SH-SY5Y (cell line): ENCODE measurements around the gene NTMT2.

Source experiments
- GATA2 ChIP-seq: IDR thresholded peaks from 2 replicates; pipeline ENCODE4 v1.6.1; 2011; ENCODE audit warnings: mild to moderate bottlenecking, low read depth, low read length
- GATA3 ChIP-seq: IDR thresholded peaks from 2 replicates; pipeline ENCODE4 v1.6.1; 2011; ENCODE audit warnings: low read depth, mild to moderate bottlenecking, low read length, moderate library complexity

Gene NTMT2

DNA sequence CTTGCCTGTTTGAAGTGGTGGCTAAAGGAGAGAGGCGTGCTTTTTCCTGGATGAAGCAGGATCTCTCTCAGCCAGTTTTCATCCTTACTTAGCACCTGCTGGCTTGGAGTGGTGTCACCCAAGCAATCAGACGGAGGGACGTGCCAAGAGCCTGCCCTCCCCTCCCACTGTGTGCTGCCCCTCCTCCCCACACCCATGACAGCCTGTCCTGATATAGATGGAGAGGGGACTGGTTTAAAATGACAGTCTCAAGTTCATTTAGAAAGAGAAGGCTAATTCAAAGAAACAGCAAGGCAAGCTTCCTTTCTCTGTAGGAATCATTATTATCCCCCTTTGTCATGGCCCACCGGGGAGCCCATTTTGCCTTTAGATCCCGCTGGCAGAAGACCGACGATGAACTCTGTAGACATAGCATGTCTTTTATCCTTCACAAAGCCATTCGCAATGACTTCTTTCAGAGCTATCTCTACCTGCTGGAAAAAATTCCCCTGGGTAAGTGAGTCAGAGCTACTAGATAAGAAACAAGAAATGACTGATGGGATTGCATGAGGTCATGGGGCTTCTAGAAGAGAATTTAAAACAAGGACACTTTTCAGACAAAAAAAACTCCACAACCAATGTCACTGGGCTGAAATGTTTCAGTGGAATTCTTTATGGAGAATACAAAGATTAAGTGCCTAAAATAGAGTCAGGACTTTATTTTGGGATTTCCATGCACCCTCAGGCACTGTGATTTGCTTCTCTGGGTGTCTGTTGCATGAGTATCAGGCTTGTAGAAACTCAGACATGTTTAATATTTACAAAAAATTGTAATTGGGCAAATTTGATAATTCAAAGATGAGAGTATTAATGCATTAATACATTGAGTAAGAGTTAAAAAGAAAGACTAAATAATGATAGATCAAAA lies at the start of gene NTMT2:
Gene NTMT2, plus strand, starts transcription at position 190 of the 907 bp plus-strand sequence. Its CDS starts 149 bp downstream, at position 339.
- no peak for TF ChIP-seq GATA2
- TF ChIP-seq GATA3 = no peak

DNA sequence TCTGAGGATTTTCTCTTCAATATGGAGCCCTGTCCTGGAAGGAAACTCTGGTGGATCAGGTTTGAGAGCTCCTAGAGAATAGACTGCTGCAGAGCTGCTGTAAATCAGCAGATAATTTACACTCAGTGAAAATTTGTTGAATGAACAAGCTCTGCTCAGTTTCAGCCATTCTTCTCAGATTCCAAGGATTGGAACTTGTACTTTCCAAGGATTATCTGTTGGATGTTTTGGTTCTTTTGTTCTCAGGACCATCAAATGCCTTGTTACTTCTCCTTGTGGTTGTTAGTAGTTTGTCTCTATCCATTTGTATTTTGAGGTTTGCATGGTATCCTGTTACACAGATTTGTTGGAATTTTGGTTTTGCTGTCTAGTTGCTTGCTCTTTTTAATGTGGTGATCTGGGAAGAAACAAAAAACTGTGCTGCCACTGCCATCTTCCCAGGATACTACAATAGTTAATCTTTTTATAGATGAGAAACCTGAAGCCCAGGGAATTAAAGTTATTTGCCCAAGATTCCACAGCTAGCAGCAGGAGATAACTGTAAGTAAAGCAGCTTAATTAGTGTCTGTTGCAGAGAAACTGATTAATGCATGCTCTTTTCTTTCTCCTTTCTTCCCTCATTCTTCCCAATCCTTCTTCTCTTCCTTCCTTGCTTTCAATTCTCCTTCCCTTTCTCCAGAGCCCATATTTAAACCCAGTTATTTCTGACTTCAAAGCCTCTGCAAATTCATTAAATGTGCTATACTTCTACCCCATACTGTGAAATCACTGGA lies 49.6 kb upstream of the NTMT2 start:
- no peak for TF ChIP-seq GATA3

DNA sequence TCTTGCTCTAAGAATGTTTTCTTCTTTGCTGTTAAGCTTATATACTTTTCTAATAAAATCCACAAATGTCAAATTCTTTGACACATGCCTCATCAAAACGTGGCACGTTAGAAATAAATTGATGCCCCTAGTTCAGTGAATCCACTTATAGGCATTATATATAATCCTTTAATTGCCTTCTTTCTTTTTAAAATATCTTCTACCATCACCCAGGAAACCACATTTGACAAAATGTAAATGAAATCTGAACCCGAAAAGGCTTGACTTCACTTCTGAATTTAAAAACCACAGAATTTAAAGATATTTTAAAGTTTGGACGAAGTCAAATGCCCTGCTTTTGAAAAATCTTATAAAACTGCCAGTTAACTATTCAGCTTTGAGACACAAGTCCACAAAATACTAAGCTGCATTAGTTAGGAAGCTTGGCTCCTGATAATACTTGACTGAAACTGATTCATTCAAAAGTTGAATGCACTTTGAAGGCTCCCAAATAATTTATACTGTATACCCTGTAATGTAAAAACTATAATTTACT lies 48.9 kb upstream of the NTMT2 start:
- TF ChIP-seq GATA2 (no peak), GATA3 (no peak)

DNA sequence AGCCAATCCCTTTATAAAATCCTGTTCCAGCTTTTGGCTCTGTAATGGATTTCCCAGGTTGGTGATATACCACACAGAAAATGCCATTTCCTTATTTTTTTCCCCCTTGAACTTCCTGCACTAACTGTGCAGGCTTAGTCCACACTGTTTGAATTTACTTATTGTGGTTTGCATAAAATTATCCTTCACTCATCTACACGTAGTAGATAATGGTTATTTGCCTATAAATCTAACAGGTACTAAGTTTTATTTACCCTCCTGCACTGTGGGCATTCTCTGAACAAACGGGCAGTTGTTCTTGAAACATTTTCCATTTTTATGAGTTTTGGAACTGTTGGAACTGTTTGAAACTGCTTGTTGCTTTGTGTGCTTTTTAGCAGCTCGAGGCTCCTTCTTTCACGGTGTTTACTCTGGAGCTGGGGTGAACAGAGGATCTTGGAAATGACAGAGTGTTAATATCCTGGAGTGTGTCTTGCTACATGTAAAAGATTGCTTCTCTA lies 48.3 kb upstream of the NTMT2 start:
- TF ChIP-seq GATA3 = no peak
- no peak for TF ChIP-seq GATA2

DNA sequence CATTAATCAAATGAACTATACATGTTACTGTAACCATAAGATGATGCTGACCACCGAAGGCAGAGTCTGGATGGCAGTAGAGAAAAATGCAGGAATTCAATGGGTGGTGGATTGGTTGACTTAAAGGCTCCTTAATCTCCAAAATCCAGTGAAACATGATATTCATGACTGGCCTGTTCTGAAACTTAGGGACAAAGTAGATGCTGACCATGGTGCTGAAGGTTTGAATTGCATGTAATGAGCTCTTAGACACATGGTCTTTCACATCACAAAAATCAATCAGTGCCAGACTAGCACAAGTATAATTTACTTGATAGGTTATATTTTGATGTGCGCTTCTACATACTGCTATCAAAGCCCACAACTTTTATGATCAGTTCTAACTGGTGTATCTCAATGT lies 30.9 kb upstream of the NTMT2 start:
- TF ChIP-seq GATA2 (no peak), GATA3 (no peak)

DNA sequence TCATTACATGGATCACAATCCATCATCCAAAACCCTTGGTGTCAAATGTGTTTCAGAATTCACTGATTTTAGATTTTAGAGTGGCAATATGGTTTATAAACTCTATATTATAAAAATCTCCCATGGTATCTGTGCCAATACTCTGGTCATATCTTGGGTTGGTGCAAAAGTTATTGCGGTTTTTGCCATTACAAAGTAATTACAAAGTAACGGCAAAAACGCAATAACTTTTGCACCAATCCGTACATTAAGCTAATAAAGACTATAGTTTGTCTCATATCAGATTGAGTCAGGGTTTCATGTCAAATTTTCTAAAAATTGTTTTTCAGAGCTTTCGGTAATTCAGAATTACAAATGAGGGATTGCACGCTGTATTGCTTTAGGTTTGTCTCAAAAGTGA lies 23.4 kb upstream of the NTMT2 start:
- no peak for TF ChIP-seq GATA3
- TF ChIP-seq GATA2 = no peak

DNA sequence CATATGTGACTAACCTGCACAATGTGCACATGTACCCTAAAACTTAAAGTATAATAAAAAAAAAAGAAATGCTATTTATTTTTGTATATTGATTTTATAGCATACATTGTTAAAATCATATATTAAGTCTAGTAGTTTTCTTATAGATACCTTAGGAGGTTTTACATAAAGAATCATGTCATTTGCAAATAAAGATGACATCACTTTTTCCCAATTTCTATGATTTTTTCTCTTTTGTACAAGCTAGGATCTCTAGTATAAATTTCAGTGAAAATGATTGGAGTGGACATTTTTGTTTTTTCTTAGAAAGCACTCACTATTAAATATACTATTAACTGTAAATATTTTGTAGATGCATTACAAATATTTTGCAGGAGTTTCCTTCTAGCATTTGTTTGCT lies 20.5 kb upstream of the NTMT2 start:
- TF ChIP-seq GATA3 (no peak), GATA2 (no peak)

DNA sequence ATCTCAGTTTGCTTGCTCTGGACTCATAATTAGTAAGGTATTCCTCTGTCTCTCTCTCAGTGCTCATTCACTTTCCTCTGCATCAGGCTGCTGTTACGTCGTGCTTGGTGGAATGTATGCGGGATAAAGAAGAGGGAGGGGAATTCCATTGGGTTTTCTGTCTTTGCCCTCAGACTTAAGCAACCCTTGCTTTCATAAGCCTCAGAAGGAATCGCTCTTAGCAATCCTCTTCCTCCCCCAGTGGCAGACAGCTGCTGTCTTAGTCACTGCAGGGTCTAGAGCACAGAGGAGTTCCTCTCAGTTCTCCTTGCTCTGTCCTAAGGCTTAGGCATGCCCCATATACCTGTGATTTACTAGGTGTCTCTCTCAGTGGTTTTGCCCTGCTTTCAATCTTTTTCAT lies 19.1 kb upstream of the NTMT2 start:
- TF ChIP-seq GATA2 (no peak), GATA3 (no peak)

DNA sequence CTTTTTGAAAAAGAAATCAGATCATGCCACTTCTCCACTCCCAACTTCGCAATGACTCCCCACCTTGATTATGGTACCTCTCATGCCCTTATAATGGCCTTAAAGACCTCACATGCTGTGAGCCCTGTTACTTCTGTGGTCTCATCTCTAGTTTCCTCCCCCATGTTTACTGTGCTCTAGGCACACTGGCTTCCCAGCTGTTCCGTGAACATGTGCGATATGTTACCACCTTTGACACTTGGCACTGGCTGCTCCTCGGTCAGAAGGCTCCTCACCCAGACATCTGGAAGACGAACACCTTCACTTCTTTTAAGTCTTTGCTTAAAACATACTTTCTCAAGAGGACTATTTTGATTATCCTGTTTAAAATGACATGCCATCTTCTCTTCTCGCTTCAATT lies 14.3 kb upstream of the NTMT2 start:
- TF ChIP-seq GATA3 (no peak), GATA2 (no peak)

DNA sequence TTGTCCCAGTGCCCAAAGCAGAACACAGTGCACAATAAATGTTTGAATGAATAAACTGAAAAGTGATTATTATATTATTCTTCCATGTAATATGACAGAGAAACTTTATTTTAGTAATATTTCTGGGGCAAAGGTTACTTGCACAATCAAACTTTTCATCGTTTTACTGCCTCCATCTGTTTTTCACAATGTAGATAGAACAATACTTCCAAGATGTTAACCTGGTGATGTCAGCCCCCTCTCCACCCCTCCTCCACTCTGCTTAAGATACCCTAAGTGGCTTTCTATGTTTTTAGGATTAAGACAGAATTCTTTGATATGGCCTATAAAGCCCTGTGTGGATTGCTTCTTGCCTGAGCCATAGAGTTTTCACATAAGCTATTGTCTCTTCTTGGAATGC lies 13.8 kb upstream of the NTMT2 start:
- no peak for TF ChIP-seq GATA3
- TF ChIP-seq GATA2 = no peak

DNA sequence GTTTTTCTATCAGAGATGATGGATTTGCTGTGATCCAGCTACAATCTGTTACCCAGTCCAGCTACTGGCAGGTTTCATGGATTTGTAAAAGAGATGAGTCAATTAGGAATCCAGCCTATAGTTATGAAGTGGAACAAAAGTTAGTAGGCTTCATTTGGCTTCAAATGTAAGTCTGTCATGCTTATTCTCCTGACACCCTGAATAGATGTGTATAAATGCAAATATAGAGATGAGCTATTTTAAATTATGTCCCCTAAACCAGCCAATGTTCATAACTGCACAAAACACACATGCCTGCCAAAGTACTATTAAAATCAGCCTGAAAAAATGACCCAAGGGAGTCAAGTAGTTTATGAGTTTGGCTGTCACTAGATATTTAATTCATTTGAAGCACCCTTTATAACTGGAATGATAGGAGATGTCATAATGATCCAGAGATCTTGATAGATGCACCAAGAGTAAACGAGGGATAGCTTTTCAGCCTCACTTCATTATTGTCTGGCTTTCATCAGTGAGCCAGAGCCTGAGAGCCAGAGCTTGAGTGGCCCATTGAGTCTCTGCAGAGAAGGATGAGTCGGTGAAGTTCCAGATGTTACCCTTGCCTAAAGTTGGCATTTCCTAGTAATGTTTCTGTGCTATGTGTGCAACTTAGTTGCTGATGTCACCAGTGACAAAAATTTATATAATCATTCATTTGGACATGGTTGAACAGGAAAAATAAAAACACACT lies 11.8 kb upstream of the NTMT2 start:
- TF ChIP-seq GATA3 (no peak), GATA2 (no peak)

DNA sequence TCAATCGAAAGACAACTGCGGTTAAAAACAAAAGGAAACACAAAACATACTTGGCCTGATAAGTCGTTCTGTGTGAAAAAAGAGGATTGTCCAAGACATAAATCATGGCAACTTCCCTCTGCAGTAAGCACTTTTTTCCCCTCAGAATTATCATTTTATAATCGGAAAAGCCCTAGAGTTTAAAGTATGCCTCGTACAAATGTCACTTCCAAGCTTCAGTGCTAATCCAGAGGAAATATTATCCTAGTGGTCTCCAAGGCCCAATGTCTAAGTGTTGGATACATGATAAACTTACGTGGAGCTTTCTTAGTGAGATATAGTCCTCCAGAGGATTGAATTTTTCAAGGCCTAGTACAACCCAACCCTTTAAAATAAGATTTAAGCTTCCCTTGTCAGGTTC lies 11.2 kb upstream of the NTMT2 start:
- TF ChIP-seq GATA3 (no peak), GATA2 (no peak)

DNA sequence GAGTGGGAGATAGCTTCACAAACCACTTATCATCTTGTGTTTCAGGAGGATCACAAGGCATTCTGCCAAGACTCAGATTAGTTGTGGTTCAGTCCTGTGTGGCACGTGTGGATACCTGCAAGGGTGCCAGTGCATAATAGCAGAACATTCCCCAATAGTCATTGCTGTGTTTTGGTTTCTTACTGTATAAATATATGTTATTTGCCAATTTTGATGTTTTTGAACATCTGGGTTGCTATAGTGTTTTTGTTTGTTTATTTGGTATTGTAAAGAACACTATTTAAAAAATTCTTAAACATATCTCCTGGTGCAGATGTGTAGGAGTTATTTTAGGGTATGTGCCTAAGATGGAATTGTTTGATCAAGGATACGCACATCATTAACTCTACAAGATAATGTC lies 5.4 kb upstream of the NTMT2 start:
- TF ChIP-seq GATA2 = no peak
- no peak for TF ChIP-seq GATA3

DNA sequence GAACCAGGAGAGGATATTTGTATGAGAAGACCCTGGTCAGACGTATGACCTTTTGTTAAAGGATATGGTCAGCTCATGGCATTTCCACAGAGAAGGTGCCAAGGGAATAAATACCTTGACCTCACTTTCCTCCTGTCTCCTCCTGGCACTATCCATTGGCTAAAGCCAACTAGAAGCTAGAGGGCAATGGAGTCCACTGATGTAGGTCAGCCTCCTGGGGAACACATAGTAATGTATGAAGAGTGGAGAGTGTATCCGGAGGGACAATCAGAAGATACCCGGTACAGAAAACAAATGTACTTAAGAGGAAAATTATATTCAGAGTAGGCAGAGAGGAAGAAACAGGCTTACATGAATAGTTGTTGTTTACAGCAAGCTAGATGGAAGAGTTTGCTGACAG lies 698 bp upstream of the NTMT2 start:
- TF ChIP-seq GATA3 (no peak), GATA2 (no peak)
